GM18502 (cell line): Measurements from ENCODE around the gene RNF169.

ENCODE experiments used
- ATAC-seq: cut with Tn5 transposase; IDR thresholded peaks from one replicate; pipeline ENCODE4 v1.9.1; 2021; ENCODE audit warnings: mild to moderate bottlenecking; ENCODE audit not compliant: unreplicated experiment, poor library complexity

Gene RNF169

GRCh38 chr11:74748211-74749126 is at the start of gene RNF169:
Gene RNF169, plus strand, starts transcription at chr11:74748849. Its CDS starts 32 bp downstream, at chr11:74748881.
- ATAC-seq: peak; percentile 96

- ATAC-seq: no peak
Observed at GRCh38 chr11:74699615-74700396, 48.8 kb upstream of the RNF169 start.

DNA sequence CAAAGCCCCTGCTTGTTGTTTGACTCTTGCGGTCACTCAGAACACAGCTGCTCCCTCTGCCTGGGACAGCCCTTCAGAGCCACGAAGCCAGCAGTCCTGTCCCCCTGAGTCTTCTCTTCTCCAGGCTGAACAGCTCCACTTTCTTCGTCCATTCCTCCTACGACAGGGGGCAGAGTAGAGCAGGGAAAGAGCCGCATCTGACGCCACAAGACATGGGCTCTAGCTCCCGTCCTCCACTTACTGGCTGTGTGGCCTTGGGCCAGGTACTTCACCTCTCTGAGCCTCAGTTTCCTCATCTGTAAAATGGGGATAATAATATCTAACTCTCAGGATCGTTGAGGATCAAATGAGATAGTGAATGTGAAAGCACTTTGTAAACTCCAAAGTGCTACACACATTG is 47.3 kb upstream of the RNF169 start:
- ATAC-seq: no peak

GRCh38 chr11:74702383-74703007 is 46.2 kb upstream of the RNF169 start:
- peak; percentile 60 for ATAC-seq

DNA sequence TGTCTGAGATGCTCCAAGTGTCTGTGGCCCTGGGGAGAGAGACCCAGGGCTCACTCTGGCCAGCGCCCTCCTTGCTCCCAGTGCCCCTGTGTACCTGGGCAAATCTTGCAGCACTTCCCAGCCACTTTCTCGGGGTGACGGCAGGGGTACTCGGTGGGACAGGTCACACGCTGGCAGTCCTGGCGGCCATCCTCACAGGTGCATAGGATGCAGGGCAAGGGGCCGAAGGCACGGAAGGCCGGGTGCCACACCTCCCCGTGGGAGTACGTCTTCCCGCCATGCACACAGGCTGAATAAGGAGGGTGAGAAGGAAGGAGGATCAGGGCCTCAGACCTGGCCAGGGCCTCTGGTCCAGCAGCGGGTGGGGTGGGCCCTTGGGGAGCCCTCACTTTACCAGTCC is 45.4 kb upstream of the RNF169 start:
- no peak for ATAC-seq

- no peak for ATAC-seq
Observed at GRCh38 chr11:74707182-74707581, 41.5 kb upstream of the RNF169 start.

GRCh38 chr11:74707602-74708510 is 40.8 kb upstream of the RNF169 start:
- no peak for ATAC-seq

DNA sequence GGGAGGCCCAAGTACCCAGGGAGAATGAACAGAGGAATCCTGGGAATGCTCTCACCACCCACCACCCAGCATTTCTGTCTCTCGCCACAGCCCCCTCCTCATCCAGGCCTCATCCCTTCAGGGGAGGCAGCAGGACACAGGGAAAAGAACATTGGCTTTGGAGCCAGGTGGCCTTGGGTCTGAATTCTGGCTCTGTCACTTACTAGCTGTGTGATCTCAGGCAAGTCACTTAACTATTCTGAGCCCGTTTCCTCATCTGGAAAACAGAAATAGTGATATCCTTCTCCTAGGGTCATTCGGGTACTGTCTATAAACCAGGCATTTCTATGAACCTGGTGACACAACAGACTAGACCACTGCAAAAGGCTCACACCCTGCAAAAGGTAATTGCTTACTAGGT is 39.5 kb upstream of the RNF169 start:
- no peak for ATAC-seq

DNA sequence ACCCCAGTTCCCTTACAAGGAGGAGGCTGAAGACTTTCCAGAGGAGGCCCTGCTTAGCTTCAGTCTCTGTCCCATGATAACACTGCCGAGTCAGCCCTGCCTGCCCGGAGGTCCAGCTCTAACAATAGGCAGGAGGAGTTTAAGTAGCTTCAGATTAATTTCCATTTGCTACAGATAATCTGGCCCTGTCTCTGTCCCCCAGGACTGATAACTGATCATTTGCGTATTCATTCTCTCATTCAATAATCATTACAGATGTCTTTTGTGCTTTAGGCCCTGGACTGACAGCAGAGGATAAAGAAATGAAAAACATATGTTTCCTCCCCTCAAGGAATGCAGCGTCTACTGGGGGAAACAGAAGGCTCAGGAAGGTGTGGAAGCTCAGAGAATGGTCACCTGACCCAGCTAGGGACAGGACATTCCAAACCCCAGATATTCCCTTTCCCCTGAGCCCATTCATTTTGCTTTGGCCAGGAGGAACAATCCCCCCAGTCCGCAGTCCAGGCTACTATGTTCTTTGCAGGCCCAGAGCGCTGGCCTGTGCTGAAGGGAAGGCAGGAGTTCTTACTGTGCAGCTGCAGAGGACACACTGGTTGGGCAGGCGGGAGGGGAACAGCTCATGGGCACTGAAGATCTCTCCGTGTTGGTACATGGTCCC is 38.2 kb upstream of the RNF169 start:
- ATAC-seq: no peak

DNA sequence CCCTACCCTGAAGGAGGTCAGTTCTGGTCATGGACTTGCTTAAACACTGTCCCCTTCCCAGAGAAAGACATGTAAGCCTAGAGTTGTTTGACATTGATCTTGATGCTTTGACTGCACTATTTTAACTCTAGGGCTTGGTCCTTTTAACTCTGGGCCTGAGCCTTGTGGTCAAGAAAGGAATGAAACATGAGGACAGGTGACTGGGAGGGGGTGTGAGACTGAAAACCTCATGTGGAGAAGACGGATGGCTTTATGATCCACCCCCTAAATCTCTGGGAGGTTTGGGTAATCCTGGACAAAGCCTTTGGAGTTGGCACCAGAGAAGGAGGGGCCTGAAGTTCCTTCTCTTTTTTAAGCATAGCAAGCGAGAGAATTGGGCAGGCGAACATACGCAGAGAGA is 35.0 kb upstream of the RNF169 start:
- ATAC-seq: no peak

GRCh38 chr11:74714904-74715303 is 33.7 kb upstream of the RNF169 start:
- ATAC-seq: no peak

- ATAC-seq: no peak
Observed at GRCh38 chr11:74717221-74717969, 31.3 kb upstream of the RNF169 start.

DNA sequence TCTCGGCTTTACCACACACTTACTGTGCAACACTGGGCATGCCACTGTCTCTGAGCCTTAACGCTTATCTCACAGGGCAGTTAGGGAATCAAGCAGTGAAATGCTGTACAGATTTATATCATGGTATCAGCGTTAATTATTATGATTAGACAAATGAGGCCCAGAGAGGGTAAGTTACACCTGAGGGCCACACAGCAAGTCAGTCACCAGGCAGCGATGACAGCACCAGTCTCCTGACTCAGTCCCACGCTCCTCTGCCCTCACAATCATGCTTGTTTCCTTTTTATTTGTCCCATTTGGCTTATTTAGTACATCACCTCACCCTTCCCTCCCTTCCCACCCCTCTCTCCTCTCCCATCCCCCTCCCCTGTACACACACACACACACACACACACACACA is 29.6 kb upstream of the RNF169 start:
- ATAC-seq: no peak

- ATAC-seq: no peak
Observed at GRCh38 chr11:74720596-74721478, 27.8 kb upstream of the RNF169 start.

DNA sequence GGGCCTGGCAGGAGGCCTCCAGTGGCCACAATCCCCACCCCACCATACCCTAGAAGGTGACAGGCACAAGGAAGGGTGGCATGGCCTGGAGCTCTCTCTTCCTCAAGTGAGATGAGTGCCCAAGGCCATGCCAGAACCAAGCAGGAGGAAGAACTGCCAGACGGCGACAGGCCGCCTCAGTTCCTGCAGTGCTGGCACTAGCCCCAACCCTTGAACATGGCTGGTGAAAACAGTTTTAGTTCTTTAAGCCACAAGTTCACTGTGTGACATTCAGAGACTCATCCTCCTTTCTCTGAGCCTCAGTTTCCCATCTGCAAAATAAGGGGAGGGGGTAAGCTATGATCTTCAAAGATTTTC is 27.2 kb upstream of the RNF169 start:
- no peak for ATAC-seq

- ATAC-seq: no peak
Observed at GRCh38 chr11:74723511-74723910, 25.1 kb upstream of the RNF169 start.

GRCh38 chr11:74725701-74726100 is 22.9 kb upstream of the RNF169 start:
- no peak for ATAC-seq
